Panc1 (cell line): ENCODE data around the gene IFIH1. TPM values are rescaled to one million over a fixed set of nuclear protein-coding genes. Genes with fewer than 3 reads are reported as not detected.

ENCODE experiments used
- ATAC-seq: fragments of 200-7000 bp; cut with Tn5 transposase; 2 replicates; pipeline ENCODE4 v1.9.1; 2020; ENCODE audit warnings: mild to moderate bottlenecking, moderate library complexity
- BruUV-seq: library from RNA; stranded (reverse); fragments of 400-500 nt; replicated peaks from 2 replicates; lab custom pipeline; 2021; lab: Mats Ljungman, UMichigan
- CTCF ChIA-PET: fragments of 300-600 bp; sonication (Branson Sonifier 250); formaldehyde crosslinking; loops from one replicate; lab custom pipeline; 2022; ENCODE audit warnings: antibody characterized with exemption; lab: Charles Lee
- POLR2A ChIA-PET: fragments of 300-600 bp; sonication (Branson Sonifier 250); formaldehyde crosslinking; loops from one replicate; lab custom pipeline; 2022; ENCODE audit warnings: antibody characterized with exemption; lab: Charles Lee
- DNase-seq: peaks from one replicate; pipeline ENCODE4 v3.0.0-alpha.2; 2010; ENCODE audit warnings: low read depth, low spot score
- H3K27ac ChIP-seq: 2 replicates; pipeline ENCODE4 v1.5.1; 2011; ENCODE audit warnings: mild to moderate bottlenecking, low read length, inconsistent platforms
- H3K27me3 ChIP-seq: fragments of 200-500 bp; sonication (Bioruptor generic); 2 replicates; pipeline ENCODE4 v1.6.0; 2014; ENCODE audit warnings: low read length, inconsistent platforms; ENCODE audit not compliant: control insufficient read depth, insufficient read depth
- H3K36me3 ChIP-seq: fragments of 200-500 bp; sonication (Bioruptor generic); 2 replicates; pipeline ENCODE4 v1.5.1; 2014; ENCODE audit warnings: inconsistent platforms, mild to moderate bottlenecking, low read length, moderate library complexity; ENCODE audit not compliant: control insufficient read depth, insufficient read depth
- H3K4me1 ChIP-seq: 2 replicates; pipeline ENCODE4 v1.5.1; 2011; ENCODE audit warnings: inconsistent platforms, mild to moderate bottlenecking, low read length, moderate library complexity; ENCODE audit not compliant: control insufficient read depth, insufficient read depth
- H3K4me3 ChIP-seq, 2 experiments: 2 replicates each; pipeline ENCODE4 v1.5.1; 2011 to 2012; ENCODE audit warnings: low read depth in 2 of 2, low read length in 2 of 2, mild to moderate bottlenecking in 2 of 2, inconsistent platforms in 1 of 2, moderate library complexity in 1 of 2
- H3K9me3 ChIP-seq: fragments of 200-500 bp; sonication (Bioruptor generic); 2 replicates; pipeline ENCODE4 v1.5.1; 2014; ENCODE audit warnings: low read depth, mild to moderate bottlenecking, inconsistent platforms, low read length, moderate library complexity; ENCODE audit not compliant: control insufficient read depth, insufficient read depth
- CTCF ChIP-seq: fragments of 450-650 bp; IDR thresholded peaks from 2 replicates; pipeline ENCODE4 v1.5.1; 2017; ENCODE audit warnings: mild to moderate bottlenecking
- POLR2AphosphoS5 ChIP-seq: IDR thresholded peaks from 2 replicates; pipeline ENCODE4 v1.6.1; 2012; ENCODE audit warnings: mild to moderate bottlenecking, low read depth, low read length, moderate library complexity
- REST ChIP-seq, 2 experiments: IDR thresholded peaks; 2 replicates each; pipeline ENCODE4 v1.6.1; 2011 to 2012; ENCODE audit warnings: low read depth in 2 of 2, control low read depth in 1 of 2, low read length in 1 of 2, mild to moderate bottlenecking in 1 of 2, moderate library complexity in 1 of 2; ENCODE audit not compliant: insufficient read depth in 1 of 2
- SIN3A ChIP-seq: IDR thresholded peaks from 2 replicates; pipeline ENCODE4 v1.6.1; 2012; ENCODE audit warnings: low read depth, mild to moderate bottlenecking, low read length, moderate library complexity, borderline replicate concordance; ENCODE audit not compliant: insufficient read depth
- TCF7L2 ChIP-seq: IDR thresholded peaks from 2 replicates; pipeline ENCODE4 v1.6.1; 2011; ENCODE audit warnings: mild to moderate bottlenecking, low read depth, low read length, inconsistent platforms
- in situ Hi-C: cut with HindIII; loops from 2 replicates; pipeline ENCODE4 v1.10.0; 2016; ENCODE audit warnings: low sequenced_read_pairs, low pct_unique_long_range_greater_than_20kb
- intact Hi-C: fragments of 100-400 bp; cut with micrococcal nuclease; formaldehyde crosslinking; loops from one replicate; pipeline ENCODE4 v1.10.0; 2022; ENCODE audit not compliant: unreplicated experiment
- total RNA-seq: library from RNA; stranded (reverse); gene quantifications from one replicate; pipeline ENCODE4 v1.2.1, GENCODE V29; 2021; ENCODE audit not compliant: unreplicated experiment

IFIH1 gene
- total RNA-seq, 1 experiment from 2014 or later, result 15.4 TPM

GRCh38 chr2:162340822-162341221 lies 22.3 kb upstream of the IFIH1 start:
- TF ChIP-seq TCF7L2 (no peak), REST (IDR thresholded peaks at IDR 0.05; ENCODE audit: insufficient read depth in 1 of 2, low read depth in 2 of 2, low read length in 1 of 2) (no peak), POLR2AphosphoS5 (no peak), CTCF (no peak)
- CTCF ChIA-PET, result no interaction called here
- no peak overlapping the region for H3K27ac ChIP-seq
- no peak overlapping the region for H3K4me3 ChIP-seq
- H3K36me3 ChIP-seq, result no peaks in the 10 kb centered on the region; the same call in 1 of the 2 replicates
- ATAC-seq (no peak), DNase-seq (no peak)
- intact Hi-C loops (no loop called here), in situ Hi-C loops (no loop called here)
- no peaks in the 10 kb centered on the region for H3K27me3 ChIP-seq
- BruUV-seq, result no TSS peak
- no peaks in the 10 kb centered on the region for H3K9me3 ChIP-seq
- H3K4me1 ChIP-seq, result peaks cover 12% of the 10 kb centered on the region
- POLR2A ChIA-PET, result no interaction called here

GRCh38 chr2:162337868-162338267 lies 19.4 kb upstream of the IFIH1 start:
- no peak overlapping the region for H3K4me3 ChIP-seq
- intact Hi-C loops (no loop called here), in situ Hi-C loops (no loop called here)
- ChIA-PET POLR2A (no interaction called here), CTCF (no interaction called here)
- DNase-seq (no peak), ATAC-seq (no peak)
- no peaks in the 10 kb centered on the region for H3K4me1 ChIP-seq
- no peaks in the 10 kb centered on the region for H3K9me3 ChIP-seq
- H3K36me3 ChIP-seq, result no peaks in the 10 kb centered on the region
- no TSS peak for BruUV-seq
- TF ChIP-seq CTCF, result no peak
- no peak for TF ChIP-seq POLR2AphosphoS5
- TF ChIP-seq REST (IDR thresholded peaks at IDR 0.05; ENCODE audit: insufficient read depth in 1 of 2, low read depth in 2 of 2, low read length in 1 of 2), result no peak
- no peak for TF ChIP-seq TCF7L2
- TF ChIP-seq SIN3A, result no peak
- H3K27ac ChIP-seq, result no peak overlapping the region
- H3K27me3 ChIP-seq, result no peaks in the 10 kb centered on the region
